Measurements from ENCODE around the gene FAM216B.

GRCh38 chr13:42803563-42804204 is 22.3 kb downstream of the FAM216B start:
- TF ChIP-seq SRSF9 (IDR thresholded peaks at IDR 0.05; ENCODE audit: borderline replicate concordance, insufficient read depth, low read depth, low read length, poor library complexity, severe bottlenecking) (no peak), ZNF232 (CRISPR knock-in tag; IDR thresholded peaks at IDR 0.05; ENCODE audit: borderline replicate concordance) (no peak), ZNF784 (CRISPR knock-in tag; IDR thresholded peaks at IDR 0.05; ENCODE audit: borderline replicate concordance) (no peak), TAF1 (CRISPR knock-in tag; IDR thresholded peaks at IDR 0.05) (no peak), CTCF (CRISPR knock-in tag; IDR thresholded peaks at IDR 0.05) (no peak), ZSCAN30 (CRISPR knock-in tag; IDR thresholded peaks at IDR 0.05) (no peak), ZNF260 (CRISPR knock-in tag; IDR thresholded peaks at IDR 0.05; ENCODE audit: borderline replicate concordance, low read depth) (no peak), CREB1 (IDR thresholded peaks at IDR 0.05) (no peak), CREB1 (CRISPR knock-in tag; IDR thresholded peaks at IDR 0.05) (no peak), KAT8 (CRISPR knock-in tag; IDR thresholded peaks at IDR 0.05) (no peak), SALL2 (CRISPR knock-in tag; IDR thresholded peaks at IDR 0.05) (no peak), RXRA (CRISPR knock-in tag; IDR thresholded peaks at IDR 0.05) (no peak)
- TF ChIP-seq, protein P1, sequence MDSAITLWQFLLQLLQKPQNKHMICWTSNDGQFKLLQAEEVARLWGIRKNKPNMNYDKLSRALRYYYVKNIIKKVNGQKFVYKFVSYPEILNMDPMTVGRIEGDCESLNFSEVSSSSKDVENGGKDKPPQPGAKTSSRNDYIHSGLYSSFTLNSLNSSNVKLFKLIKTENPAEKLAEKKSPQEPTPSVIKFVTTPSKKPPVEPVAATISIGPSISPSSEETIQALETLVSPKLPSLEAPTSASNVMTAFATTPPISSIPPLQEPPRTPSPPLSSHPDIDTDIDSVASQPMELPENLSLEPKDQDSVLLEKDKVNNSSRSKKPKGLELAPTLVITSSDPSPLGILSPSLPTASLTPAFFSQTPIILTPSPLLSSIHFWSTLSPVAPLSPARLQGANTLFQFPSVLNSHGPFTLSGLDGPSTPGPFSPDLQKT (CRISPR knock-in tag; IDR thresholded peaks at IDR 0.05; ENCODE audit: borderline replicate concordance), result no peak

Data from HepG2 (cell line).